ENCODE data around the gene IRX6. TPM values are rescaled to one million over a fixed set of nuclear protein-coding genes. Genes with fewer than 3 reads are reported as not detected.

The IRX6 gene
- total and polyA plus RNA-seq, 2 of the 13 experiments (the other 11 are each of a cell fraction or from before 2014, with no cell fraction given), result not detected

DNA sequence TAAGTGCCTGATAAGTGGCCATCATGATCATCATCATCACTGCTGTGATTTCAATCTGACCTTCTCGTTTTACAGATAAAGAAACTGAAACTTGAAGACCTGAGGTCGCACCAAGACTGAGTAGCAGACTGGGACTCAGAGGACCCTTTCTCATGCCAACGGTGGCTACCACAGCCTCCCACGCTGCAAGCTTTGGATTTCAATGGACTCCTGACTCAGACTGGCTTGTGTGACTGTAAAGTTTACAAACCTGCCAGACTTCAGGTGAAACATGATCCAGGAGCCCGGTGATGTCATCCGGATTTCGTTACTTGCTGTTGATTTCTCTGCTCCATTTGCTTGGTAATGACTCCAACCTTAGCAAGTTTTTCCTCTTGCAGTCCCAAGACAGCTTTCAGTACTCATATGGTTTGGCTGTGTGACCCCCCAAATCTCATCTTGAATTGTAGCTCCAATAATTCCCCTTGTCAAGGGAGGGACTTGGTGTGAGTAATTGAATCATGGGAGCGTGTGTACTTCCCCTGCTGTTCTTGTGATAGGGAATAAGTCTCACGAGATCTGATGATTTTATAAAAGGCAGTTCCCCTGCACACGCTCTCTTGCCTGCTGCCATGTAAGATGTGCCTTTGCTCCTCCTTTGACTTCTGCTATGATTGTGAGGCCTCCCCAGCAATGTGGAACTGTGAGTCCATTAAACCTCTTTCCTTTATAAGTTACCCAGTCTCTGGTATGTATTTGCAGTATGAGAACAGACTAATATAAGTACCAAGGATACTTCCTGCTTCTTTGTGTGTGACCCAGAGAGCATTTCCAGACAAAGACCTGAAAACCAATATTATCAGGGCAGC, 26.7 kb upstream of the IRX6 start:
- DNase-seq (ENCODE audit: low spot score), result no peak
- Histone ChIP-seq H3K36me3 (replicated peaks in 1 of 2; ENCODE audit: control insufficient read depth in 1 of 2, insufficient read depth in 2 of 2, low read length in 2 of 2) (no peaks in the 10 kb centered on the region), H3K9me3 (ENCODE audit: low read length) (no peaks in the 10 kb centered on the region), H3K4me3 (replicated peaks in 1 of 3; ENCODE audit: insufficient read depth in 1 of 3, low read depth in 2 of 3, low read length in 3 of 3) (no peak overlapping the region), H3K79me2 (ENCODE audit: insufficient read depth, low read length) (no peaks in the 10 kb centered on the region), H4K20me1 (ENCODE audit: insufficient read depth, low read length) (no peaks in the 10 kb centered on the region), H3K4me1 (ENCODE audit: insufficient read depth, low read length) (no peaks in the 10 kb centered on the region), H3K9ac (ENCODE audit: insufficient read depth, low read depth, low read length) (no peak overlapping the region), H3K4me2 (ENCODE audit: low read depth, low read length) (no peak overlapping the region), H3K27ac (ENCODE audit: extremely low read length, insufficient read depth, low read length) (no peak overlapping the region), H3K27me3 (ENCODE audit: control insufficient read depth in 1 of 2, insufficient read depth in 2 of 2, low read length in 2 of 2) (peaks cover 0 to 12% of the 10 kb centered on the region in 2 experiments; a peak in 2 of 5 replicates), H2AFZ (ENCODE audit: low read length) (no peak overlapping the region)
- in situ Hi-C loops (cut with HindIII; ENCODE audit: extremely low pct_ligation_motif_present, low pct_unique_long_range_greater_than_20kb), result no loop called here
- no peak for TF ChIP-seq ARID2 (CRISPR knock-in tag; IDR thresholded peaks at IDR 0.05; ENCODE audit: borderline replicate concordance)
- TF ChIP-seq HHEX (CRISPR knock-in tag; IDR thresholded peaks at IDR 0.05), result no peak
- TF ChIP-seq ZC3H4 (CRISPR knock-in tag; IDR thresholded peaks at IDR 0.05; ENCODE audit: borderline replicate concordance), result no peak
- TF ChIP-seq, protein P1, sequence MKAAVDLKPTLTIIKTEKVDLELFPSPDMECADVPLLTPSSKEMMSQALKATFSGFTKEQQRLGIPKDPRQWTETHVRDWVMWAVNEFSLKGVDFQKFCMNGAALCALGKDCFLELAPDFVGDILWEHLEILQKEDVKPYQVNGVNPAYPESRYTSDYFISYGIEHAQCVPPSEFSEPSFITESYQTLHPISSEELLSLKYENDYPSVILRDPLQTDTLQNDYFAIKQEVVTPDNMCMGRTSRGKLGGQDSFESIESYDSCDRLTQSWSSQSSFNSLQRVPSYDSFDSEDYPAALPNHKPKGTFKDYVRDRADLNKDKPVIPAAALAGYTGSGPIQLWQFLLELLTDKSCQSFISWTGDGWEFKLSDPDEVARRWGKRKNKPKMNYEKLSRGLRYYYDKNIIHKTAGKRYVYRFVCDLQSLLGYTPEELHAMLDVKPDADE (CRISPR knock-in tag; IDR thresholded peaks at IDR 0.05), result no peak
- no peak for TF ChIP-seq MAFF (IDR thresholded peaks at IDR 0.05; ENCODE audit: low read depth, low read length)
- TF ChIP-seq SKI (IDR thresholded peaks at IDR 0.05; ENCODE audit: partially characterized antibody), result no peak
- peak; percentile 30; the same call in 1 of the 2 replicates for TF ChIP-seq ATF7 (IDR thresholded peaks at IDR 0.05)
- no peak for TF ChIP-seq ATF7 (CRISPR knock-in tag; IDR thresholded peaks at IDR 0.05)
- no peak for TF ChIP-seq RFX3 (CRISPR knock-in tag; IDR thresholded peaks at IDR 0.05)
- TF ChIP-seq ZNF619 (CRISPR knock-in tag; IDR thresholded peaks at IDR 0.05), result no peak
- TF ChIP-seq ZNF33A (CRISPR knock-in tag; IDR thresholded peaks at IDR 0.05; ENCODE audit: borderline replicate concordance), result no peak
- no peak for TF ChIP-seq ZNF839 (CRISPR knock-in tag; IDR thresholded peaks at IDR 0.05; ENCODE audit: borderline replicate concordance)
- TF ChIP-seq CREB1 (IDR thresholded peaks at IDR 0.05), result 0 out of 2 replicates have a peak, but pooled peaks have one; percentile 40
- TF ChIP-seq CREB1 (CRISPR knock-in tag; IDR thresholded peaks at IDR 0.05), result no peak
- TF ChIP-seq, protein P2, sequence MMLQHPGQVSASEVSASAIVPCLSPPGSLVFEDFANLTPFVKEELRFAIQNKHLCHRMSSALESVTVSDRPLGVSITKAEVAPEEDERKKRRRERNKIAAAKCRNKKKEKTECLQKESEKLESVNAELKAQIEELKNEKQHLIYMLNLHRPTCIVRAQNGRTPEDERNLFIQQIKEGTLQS (CRISPR knock-in tag; IDR thresholded peaks at IDR 0.05), result no peak
- TF ChIP-seq, protein P3, sequence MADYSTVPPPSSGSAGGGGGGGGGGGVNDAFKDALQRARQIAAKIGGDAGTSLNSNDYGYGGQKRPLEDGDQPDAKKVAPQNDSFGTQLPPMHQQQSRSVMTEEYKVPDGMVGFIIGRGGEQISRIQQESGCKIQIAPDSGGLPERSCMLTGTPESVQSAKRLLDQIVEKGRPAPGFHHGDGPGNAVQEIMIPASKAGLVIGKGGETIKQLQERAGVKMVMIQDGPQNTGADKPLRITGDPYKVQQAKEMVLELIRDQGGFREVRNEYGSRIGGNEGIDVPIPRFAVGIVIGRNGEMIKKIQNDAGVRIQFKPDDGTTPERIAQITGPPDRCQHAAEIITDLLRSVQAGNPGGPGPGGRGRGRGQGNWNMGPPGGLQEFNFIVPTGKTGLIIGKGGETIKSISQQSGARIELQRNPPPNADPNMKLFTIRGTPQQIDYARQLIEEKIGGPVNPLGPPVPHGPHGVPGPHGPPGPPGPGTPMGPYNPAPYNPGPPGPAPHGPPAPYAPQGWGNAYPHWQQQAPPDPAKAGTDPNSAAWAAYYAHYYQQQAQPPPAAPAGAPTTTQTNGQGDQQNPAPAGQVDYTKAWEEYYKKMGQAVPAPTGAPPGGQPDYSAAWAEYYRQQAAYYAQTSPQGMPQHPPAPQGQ (CRISPR knock-in tag; IDR thresholded peaks at IDR 0.05; ENCODE audit: borderline replicate concordance), result no peak
- no TSS peak for BruUV-seq (replicated peaks)
- intact Hi-C loops (cut with micrococcal nuclease; ENCODE audit: unreplicated experiment), result no loop called here
- POLR2A ChIA-PET, result no interaction called here
- no peak for ATAC-seq
- CTCF ChIA-PET (ENCODE audit: low intra/inter-chr PET ratio, low total read pairs), result no interaction called here
- no peak for FAIRE-seq
- WGBS (ENCODE audit: low lambda C conversion rate), result 16% methylated on average over 10 of the region's 10 CpGs

Data from HepG2 (cell line).